ENCODE data around the gene PLPP2. TPM values are rescaled to one million over a fixed set of nuclear protein-coding genes. Genes with fewer than 3 reads are reported as not detected.

The PLPP2 gene
- total RNA-seq, 2 donors from 2014 or later = 40.1 to 76.6 TPM

- TF ChIP-seq POLR2AphosphoS5 (IDR thresholded peaks at IDR 0.05) (no peak), CTCF (IDR thresholded peaks at IDR 0.05) (no peak), POLR2A (IDR thresholded peaks at IDR 0.05) (no peak)
- peaks cover 22 to 34% of the 10 kb centered on the region in 2 donors for H3K36me3 ChIP-seq
- intact Hi-C loops (cut with DNase I) = no loop called here
- DNase-seq (ENCODE audit: low spot score) = no peak
- no peaks in the 10 kb centered on the region for H3K27me3 ChIP-seq (replicated peaks; ENCODE audit: insufficient read depth)
- no peak overlapping the region for H3K4me3 ChIP-seq
- no peaks in the 10 kb centered on the region for H3K9me3 ChIP-seq
- H3K4me1 ChIP-seq (replicated peaks) = no peaks in the 10 kb centered on the region
- WGBS = 98% methylated on average over 8 of the region's 8 CpGs
- no peak overlapping the region for H3K27ac ChIP-seq
Measured at GRCh38 chr19:330503-330902, 39.3 kb upstream of the PLPP2 start.

DNA sequence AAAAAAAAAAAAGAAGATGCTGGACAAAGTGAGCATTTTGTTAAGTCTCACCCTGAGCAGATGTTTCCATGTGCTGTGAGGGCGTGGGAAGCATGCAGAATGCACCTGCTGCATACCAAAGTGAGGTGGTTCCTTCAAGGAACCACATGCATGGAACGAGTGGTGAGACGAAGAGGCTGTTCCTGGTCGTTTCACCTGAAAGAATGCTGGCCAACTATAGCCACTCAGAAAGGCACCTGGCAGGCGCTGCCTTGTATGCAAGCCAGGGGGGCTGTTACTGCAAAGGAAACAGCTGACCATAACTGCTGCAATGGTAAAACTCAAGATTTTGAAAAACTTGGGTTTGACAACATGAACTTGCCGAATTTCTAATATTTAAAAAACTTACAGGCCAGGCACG lies 38.7 kb upstream of the PLPP2 start:
- TF ChIP-seq CTCF (IDR thresholded peaks at IDR 0.05) (no peak), POLR2A (IDR thresholded peaks at IDR 0.05) (no peak), POLR2AphosphoS5 (IDR thresholded peaks at IDR 0.05) (no peak)
- Histone ChIP-seq H3K4me3 (no peak overlapping the region), H3K27ac (no peak overlapping the region), H3K9me3 (no peaks in the 10 kb centered on the region), H3K27me3 (replicated peaks; ENCODE audit: insufficient read depth) (no peaks in the 10 kb centered on the region), H3K4me1 (replicated peaks) (no peaks in the 10 kb centered on the region), H3K36me3 (peaks cover 28 to 41% of the 10 kb centered on the region in 2 donors)
- DNase-seq (ENCODE audit: low spot score) = no peak
- intact Hi-C loops (cut with DNase I) = no loop called here
- 97% methylated on average over 7 of the region's 7 CpGs for WGBS

DNA sequence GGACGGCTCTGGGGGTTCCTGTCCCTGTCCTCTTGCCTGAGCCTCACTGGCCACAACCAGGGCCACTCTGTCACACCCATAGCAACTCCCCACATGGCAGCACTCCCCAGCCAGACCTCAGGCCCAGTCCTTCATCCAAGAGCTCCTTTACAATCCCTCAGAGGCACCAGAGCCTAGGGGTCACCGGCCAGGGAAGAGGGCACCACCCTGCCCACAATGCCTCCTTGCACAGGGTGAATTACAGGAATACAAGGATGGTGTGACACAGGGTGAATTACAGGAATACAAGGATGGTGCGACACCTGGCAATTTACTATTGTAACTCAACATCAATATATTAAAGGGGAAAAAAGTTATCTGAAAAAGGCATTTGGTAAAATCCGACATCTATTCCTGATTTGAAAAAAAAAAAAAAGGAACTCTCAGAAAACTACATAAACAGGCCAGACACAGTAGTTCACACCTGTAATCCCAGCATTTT lies 36.9 kb upstream of the PLPP2 start:
- TF ChIP-seq CTCF (IDR thresholded peaks at IDR 0.05) (no peak), POLR2A (IDR thresholded peaks at IDR 0.05) (no peak), POLR2AphosphoS5 (IDR thresholded peaks at IDR 0.05) (no peak)
- no peak for DNase-seq (ENCODE audit: low spot score)
- no peaks in the 10 kb centered on the region for H3K9me3 ChIP-seq
- H3K4me1 ChIP-seq (replicated peaks) = no peaks in the 10 kb centered on the region
- over 99% methylated on average over 4 of the region's 4 CpGs for WGBS
- no peak overlapping the region for H3K27ac ChIP-seq
- H3K36me3 ChIP-seq = peaks cover 28 to 42% of the 10 kb centered on the region in 2 donors
- intact Hi-C loops (cut with DNase I) = no loop called here
- H3K27me3 ChIP-seq (replicated peaks; ENCODE audit: insufficient read depth) = no peaks in the 10 kb centered on the region
- no peak overlapping the region for H3K4me3 ChIP-seq

DNA sequence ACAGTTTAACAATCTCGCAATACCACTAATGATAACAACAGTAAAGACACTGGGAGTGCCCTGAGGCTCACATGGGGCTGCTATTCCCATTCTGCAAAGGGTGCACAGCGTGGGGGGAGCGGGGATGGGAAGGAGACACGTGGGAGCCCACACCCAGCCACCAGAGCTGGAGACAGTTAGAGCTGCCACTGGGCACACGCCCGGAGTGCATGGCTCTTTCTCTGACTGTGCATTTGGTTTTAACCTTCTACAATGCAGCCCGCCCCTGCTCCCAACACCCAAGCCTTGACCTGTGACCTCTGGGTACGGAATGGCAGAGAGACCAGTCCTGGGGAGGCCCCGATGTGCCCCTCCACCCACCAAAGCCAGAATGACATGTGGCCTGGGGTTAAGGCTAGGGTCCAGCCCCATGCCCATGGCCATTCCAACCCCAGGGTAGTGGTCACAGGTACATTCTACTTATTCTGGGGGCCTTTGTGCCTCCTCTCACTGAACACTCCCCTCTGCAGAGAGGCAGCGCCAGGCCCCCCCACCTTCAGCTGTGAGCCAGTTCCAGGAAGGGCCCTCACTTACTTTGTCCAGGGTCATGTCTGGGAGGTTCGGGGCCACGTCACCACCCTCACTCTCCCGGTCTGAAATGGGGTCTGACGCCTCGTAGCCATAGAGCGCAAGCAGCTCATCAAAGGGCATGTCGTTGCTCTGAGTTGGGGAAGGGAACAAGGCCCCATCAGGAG lies 36.3 kb upstream of the PLPP2 start:
- H3K36me3 ChIP-seq = peaks cover 28 to 42% of the 10 kb centered on the region in 2 donors
- H3K9me3 ChIP-seq = no peaks in the 10 kb centered on the region
- H3K4me3 ChIP-seq = no peak overlapping the region
- H3K4me1 ChIP-seq (replicated peaks) = no peaks in the 10 kb centered on the region
- 95% methylated on average over 17 of the region's 17 CpGs for WGBS
- intact Hi-C loops (cut with DNase I) = no loop called here
- TF ChIP-seq POLR2AphosphoS5 (IDR thresholded peaks at IDR 0.05) (no peak), CTCF (IDR thresholded peaks at IDR 0.05) (no peak), POLR2A (IDR thresholded peaks at IDR 0.05) (no peak)
- no peak overlapping the region for H3K27ac ChIP-seq
- no peaks in the 10 kb centered on the region for H3K27me3 ChIP-seq (replicated peaks; ENCODE audit: insufficient read depth)
- no peak for DNase-seq (ENCODE audit: low spot score)

GRCh38 chr19:326871-327270 lies 35.7 kb upstream of the PLPP2 start:
- H3K9me3 ChIP-seq = no peaks in the 10 kb centered on the region
- WGBS = 92% methylated on average over 15 of the region's 15 CpGs
- no peak overlapping the region for H3K4me3 ChIP-seq
- peaks cover 28 to 42% of the 10 kb centered on the region in 2 donors for H3K36me3 ChIP-seq
- DNase-seq (ENCODE audit: low spot score) = no peak
- intact Hi-C loops (cut with DNase I) = no loop called here
- no peak overlapping the region for H3K27ac ChIP-seq
- H3K27me3 ChIP-seq (replicated peaks; ENCODE audit: insufficient read depth) = no peaks in the 10 kb centered on the region
- TF ChIP-seq POLR2A (IDR thresholded peaks at IDR 0.05) (no peak), POLR2AphosphoS5 (IDR thresholded peaks at IDR 0.05) (no peak), CTCF (IDR thresholded peaks at IDR 0.05) (no peak)
- no peaks in the 10 kb centered on the region for H3K4me1 ChIP-seq (replicated peaks)

Measured in prostate gland (tissue), 2 donors.